Activated CD8-positive, alpha-beta memory T cell treated with anti-CD3 and anti-CD28 coated beads, Interleukin-2, amount 50 U/mL, for 48 hours (primary cell): Measurements from ENCODE around the gene CERT1.

ENCODE experiments used
- DNase-seq: peaks from one replicate; pipeline ENCODE4 v3.0.0-alpha.2; 2020

Gene CERT1

DNA sequence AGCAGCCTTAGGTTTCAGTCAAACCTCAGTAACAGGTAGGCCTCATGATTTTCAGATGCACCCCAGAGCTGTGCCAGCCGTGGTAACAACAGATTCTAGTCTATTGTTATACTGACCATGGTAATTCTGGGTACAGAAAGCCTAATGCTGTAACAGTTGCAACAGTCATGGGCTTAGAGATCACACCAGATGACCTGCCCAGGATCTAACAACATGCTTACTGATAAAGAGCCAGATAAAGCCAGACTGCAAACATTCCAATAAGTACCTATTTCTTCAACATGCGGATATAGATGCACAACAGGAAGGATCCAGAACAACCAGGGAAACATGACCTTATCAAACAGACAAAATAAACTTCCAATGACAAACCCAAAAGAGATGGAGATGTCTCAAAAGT lies 42.8 kb downstream of the CERT1 start:
- no peak for DNase-seq

DNA sequence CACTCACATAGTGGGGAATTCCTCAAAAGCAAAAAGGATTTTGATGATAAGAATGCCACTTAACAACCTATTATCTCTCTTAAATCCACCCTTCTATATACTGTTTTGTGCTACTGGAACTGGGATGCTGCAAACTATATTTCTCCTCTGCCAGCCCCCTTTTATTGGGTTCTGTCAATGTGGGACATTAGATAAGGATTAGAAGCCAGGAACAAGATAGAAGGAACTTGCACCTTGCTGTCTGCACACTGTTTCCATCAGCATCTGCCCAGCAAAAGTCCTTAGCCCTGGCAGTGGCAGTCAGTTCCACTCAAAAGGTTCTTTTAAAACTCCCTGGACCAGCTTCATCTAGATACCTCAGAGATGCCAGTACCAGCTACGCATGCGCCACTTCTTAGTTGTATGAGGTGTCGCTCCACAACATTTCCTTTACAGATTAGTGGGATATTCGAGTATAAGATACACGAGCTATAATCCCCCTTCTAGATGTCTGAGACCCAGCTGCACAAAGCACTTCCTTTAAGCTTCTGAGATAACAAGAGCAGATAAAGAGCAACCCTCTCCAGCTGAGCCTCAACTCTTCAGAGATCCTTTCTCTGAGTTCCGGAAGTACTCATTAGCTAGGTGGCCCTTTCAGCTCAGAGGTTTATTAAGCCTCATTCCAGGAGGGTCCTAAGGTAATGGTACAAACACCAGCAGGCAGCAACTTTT lies 45.3 kb downstream of the CERT1 start:
- DNase-seq = no peak

DNA sequence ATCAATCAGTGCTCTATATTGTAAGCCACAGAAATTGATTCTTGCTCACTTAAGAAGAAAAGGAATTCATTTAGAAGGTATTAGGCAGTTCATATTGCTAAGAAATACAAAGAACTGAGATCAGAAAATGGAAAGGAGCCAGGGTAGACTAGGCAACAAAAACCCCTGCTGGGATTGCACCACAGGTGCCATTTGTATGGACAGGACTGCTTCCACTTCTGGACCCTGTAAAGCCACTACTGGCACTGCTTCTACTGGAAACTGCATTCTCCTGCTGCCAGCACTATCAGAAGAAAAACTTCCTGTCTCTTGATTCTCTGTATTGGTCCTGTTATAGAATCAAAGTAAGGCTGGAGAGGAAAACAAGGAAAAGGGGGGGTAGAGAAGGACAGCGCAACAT lies 45.9 kb downstream of the CERT1 start:
- no peak for DNase-seq

DNA sequence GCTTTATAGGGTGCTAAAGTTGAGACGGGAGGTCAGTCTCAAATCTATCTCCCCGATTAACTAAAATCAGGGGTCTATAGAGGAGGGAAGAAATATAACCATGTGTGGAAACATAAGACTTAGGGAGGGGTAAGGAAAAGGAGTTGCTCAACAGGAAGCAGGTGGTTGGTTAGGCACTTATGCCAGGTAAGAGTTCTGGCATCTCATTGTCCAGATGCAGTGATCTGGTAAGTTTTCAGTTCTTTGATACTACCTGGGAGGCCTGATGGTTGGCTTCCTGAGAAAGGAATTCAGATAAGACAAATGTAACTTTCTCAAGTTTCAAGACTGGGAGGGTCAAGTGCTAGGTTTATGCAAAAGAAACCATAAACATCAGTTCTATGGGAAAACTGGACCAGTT lies 47.7 kb downstream of the CERT1 start:
- DNase-seq = no peak

DNA sequence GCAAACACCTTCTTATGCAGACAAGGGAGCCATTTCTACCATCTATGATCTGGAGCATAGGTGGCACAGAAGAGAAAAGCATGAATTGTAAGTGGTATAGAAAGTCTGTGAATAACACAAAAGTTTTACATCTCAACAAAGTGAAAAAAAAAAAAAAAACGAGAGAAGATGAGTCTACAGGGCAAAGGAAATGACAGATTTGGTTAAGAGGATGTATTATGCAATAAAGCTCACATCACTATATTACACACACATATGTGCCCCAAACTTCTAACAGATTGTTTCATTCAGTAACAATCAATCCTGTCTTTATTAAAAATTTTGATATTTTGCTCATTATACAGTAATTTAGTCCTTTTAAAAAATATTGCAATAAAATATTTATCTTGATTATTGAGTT lies 49.8 kb downstream of the CERT1 start:
- no peak for DNase-seq

DNA sequence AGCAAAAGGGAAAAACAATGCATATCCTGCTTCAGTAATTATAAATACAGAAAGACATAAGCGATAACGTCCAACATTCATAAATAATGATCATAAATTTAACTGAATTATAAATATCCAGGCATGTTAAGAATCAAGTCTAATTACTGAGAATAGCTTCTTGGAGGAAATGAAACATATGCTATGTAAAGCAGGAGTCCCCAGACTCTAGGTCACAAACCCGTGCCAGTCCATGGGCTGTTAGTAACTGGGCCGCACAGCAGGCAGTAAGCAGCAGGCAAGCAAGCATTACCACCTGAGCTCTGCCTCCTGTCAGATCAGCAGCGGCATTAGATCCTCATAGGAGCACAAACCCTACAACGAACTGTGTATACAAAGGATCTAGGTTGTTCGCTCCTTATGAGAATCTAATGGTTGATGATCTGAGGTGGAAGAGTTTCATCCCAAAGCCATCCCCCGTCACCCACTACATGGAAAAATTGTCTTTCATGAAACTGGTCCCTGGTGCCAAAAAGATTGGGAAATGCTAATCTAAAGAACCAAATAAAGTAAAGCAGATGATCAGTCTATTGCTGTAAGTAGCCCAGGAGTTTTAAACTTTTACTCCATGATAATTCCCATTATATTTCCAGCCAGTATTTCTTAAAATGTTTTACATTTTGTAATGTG lies 50.4 kb downstream of the CERT1 start:
- no peak for DNase-seq

DNA sequence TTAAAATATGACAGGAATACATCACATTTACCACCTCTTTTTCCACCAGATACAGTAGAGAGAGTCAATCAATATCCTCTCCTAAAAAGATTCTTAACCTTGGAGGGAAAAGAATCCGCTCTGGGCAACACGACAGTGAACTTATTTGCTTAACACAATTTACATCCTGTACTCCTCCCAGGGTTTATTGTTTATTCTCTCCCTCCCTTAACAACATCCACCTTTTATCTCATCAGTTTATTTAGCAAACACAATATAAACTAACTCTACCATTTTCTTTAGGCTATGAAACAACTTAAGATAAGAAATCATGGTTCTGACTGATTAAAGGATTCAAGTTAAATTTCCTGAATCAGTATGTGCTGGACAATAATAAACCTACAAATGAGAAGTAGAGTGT lies 50.9 kb downstream of the CERT1 start:
- no peak for DNase-seq

DNA sequence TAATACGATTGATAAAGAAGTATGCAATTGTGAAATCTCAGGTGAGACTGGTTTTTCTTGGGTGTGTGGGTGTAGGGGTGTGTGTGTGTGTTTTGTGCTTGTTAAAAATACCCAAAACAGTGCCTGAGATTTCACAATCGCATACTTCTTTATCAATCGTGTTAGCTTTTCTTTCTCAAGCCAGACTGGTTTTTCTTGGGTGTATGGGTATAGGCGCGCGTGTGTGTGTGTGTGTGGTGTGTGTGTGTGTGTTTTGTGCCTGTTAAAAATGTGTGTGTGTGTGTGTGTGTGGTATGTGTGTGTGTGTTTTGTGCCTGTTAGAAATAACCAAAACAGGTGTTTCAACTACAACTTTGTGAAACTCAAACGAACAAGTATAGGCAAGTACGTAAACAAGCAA lies 53.7 kb downstream of the CERT1 start:
- no peak for DNase-seq

DNA sequence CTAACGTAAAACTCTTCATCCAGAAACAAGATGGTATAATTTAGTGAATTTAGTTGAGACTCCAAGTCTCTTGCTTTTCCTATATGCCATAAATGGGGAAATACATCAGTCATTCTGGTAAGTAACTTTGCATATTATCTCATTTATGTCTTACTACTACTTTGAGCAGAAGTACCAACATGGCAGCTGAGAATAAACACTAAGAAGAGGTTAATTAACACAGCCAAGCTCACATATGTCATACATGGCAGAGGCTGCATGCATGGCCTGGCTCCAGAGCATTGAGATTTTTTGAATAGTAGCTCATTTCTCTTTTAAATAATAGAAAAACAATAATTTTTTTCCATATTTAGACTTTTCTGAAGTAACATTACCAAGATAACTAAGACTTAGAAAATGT lies 54.3 kb downstream of the CERT1 start:
- no peak for DNase-seq

DNA sequence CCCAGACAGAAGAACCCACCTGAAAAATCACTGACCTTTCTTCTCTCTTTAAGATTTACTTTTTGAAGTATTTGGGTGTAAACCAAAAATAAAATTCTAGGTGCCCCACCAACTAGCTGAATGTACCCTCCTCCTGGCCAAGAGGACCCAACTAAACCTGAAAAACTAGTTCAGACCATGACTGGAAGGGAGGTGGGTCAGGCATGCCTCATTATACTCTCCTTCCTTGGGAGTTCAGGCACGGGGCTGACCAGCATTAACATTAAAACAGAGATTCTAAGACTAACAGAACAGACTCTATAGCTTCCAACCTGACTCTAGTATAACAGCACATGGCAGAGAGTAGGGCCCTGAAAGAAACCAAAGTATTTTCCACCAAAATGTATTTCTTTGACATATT lies 61.4 kb downstream of the CERT1 start:
- no peak for DNase-seq

DNA sequence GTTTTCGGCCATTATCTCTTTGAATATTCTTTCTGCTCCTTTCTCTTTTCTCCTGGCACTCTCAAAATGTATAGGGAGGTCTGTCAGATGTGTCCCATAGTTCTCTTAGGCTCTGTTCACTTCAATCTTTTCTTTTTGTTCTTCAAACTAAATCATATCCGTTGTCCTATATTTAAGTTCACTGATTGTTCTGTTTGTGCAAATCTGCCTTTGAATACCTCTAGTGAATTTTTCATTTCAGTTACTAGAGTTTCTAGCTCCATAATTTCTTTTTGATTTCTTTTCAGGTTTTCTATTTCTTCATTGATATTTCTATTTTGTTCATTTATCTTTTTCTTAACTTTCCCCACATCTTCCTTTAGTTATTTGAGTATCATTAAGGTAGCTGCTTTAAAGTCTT lies 65.4 kb downstream of the CERT1 start:
- no peak for DNase-seq

DNA sequence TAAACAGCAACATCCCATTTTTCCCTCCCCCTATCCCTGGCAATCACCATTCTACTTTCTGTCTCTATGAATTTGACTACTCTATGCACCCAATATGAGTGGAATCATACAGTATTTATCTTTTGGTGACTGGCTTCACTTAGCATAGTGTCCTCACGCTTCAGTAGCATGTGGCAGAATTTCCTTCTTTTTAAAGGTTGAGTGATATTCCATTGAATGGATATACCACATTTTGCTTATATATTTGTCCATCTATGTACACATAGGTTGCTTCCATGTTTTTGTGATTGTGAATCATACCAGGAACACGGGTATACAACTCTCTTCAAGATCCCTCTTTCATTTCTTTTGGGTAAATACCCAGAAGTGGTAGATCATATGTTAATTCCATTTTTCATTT lies 69.9 kb downstream of the CERT1 start:
- DNase-seq = no peak

DNA sequence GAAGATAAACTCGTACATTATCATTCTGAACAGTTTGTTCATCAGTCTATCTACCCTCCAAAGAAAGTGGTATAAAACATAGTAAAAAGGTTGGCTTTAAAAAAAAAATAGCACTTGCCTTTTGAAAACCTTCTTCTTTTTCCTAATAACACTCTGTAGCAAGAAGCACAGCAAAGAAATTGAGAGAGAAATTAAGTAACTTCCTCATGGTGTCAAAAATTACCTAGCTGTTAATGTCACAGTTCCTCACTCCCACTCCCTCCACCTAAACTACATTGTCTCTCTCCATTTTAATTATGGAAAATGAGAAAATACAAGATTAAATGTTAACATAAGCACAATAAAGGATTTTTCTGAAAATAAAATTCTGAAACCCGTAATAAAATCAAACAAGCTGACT lies 72.2 kb downstream of the CERT1 start:
- DNase-seq = no peak

DNA sequence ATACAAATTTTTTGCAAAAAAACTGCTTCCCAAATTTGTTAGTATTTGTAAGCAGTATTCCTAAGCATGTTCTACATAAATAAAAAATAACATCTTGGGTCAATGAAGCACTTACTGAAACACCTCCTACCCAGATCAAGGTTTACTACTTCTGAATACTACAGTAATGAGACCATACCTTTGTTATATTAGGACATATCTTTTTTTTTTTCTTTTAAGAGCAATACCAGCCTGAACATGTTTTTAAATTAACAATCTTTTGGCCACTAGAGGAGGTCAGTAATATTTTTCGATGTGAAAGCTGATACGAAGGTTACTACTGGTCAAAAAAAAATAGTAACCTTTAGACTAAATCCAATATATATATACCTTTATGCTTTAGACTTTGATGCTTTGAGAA lies 72.7 kb downstream of the CERT1 start:
- DNase-seq = no peak

DNA sequence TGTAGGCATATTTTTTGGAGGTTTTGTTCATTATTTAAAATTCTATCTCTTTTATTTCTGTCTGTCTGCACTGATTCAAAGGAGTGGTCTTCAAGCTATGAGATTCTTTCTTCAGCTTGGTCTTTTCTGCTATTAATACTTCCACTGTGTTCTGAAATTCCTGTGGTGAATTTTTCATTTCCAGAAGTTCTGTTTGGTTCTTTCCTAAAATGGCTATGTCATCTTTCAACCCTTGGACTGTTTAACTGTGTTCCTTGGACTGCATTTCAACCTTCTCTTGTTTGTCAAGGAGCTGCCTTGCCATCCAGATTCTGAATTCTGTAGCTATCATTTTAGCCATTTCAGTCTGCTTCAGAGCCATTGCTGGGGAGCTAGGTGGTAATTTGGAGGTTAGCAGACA lies 76.3 kb downstream of the CERT1 start:
- no peak for DNase-seq

DNA sequence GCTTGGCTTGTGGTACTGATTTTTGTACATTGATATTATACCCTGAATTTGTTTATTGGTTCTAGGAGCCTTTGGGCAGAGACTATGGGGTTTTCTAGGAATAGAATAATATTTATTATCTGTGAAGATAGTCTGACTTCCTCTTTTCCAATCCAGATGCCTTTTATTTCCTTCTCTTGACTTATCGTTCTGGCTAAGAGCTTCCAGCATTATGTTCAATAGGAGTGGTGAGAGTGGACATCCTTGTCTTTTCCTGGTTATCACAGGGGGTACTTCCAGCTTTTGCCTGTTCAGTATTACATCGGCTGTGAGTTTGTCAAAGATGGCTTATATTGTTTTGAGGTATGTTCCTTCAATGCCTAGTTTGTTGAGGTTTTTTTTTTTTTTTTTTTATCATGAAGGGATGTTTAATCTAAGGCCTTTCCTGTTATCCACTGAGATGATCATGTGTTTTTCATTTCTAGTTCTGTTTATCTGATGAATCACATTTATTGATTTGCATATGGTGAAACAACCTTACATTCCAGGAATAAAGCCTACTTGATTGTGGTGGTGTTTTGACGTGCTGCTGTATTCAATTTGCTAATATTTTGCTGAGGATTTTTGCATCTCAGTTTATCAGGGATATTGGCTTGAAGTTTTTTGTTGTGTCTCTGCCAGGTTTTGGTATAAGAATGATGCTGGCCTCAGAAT lies 77.5 kb downstream of the CERT1 start:
- DNase-seq = no peak

DNA sequence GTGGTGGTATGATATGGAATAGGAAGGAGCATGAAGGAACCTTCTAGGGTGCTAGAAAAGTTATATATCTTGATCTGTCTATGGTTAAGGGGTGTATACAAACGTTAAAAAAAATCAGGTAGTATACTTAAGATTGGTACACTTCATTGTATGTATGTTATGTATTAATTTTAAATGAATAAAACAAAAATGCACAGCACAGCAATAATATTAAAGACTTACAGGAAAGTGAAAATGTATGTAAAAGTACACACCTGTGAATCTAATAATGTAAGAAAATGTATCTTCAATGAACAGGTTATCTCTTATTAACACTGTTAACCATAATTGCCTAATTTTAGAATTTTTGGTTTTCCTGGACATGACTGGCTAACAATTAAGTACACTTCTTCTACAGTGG lies 97.2 kb downstream of the CERT1 start:
- no peak for DNase-seq

DNA sequence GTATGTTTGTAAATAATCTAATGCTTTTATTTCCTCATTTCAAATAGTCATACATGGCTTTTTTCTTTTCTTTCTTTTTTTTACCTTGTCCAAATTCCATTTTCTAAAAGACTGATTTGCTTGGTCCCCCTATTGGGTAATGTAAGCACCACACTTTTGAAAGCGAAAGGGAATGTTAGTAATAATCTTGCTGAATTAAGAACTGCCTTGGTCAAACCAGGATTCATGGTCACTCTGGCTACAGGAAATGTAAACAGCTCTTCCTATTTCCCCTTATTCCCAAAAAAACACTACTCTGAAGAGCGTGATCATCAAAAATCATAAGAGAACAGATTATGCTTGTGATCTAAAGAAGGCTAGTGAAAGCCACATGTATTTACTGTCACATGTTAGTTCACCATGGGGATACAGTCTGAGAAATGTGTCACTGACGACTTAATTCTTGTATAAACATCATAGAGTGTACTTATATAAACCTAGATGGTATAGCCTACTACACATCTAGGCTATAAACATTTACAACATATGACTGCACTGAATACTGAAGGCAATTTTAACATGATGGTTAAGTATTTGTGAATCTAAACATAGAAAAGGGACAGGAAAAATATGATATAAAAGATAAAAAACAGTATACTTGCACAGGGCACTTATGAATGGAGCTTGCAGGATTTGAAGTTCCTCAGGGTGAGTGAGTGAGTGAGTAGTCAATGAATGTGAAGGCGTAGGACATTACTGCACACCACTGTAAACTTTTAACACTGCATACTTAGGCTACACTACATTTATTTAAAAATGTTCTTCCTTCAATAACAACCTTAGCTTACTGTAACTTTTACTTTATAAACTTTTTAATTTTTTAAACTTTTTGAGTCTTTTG lies 99.1 kb downstream of the CERT1 start:
- no peak for DNase-seq

DNA sequence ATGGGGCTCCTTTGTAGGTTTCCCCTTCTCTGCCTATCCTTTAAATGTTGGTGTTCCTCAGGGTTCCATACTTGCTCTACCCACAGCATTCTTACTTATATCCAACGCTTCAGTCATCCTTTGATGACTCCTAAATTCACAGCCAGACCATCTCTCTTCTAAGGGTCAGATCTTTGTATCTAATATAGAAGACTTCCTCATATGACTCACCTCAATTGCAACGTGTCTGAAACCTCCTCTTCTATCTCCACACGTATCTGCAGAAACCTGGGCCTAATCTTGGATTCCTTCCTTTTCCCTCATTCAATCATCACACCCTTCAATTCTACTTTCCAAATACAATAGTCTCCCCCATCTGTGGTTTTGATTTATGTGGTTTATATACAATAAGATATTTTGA lies 106.1 kb downstream of the CERT1 start:
- no peak for DNase-seq

DNA sequence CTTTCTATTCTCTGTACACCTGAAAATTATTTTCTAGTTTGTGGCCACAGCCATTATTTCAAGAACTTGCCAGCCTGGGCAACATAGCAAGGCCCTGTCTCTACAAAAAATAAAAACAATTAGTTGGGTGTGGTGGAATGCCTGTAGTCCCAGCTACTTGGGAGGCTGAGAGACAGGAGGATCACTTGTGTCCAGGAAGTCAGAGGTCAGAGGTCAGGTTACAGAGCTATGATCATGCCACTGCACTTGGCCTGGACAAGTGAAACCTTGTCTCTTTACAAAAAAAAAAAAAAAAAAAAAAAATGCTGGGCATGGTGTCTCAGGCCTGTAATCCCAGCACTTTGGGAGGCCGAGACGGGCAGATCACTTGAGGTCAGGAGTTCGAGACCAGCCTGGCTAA lies 116.2 kb downstream of the CERT1 start:
- no peak for DNase-seq

DNA sequence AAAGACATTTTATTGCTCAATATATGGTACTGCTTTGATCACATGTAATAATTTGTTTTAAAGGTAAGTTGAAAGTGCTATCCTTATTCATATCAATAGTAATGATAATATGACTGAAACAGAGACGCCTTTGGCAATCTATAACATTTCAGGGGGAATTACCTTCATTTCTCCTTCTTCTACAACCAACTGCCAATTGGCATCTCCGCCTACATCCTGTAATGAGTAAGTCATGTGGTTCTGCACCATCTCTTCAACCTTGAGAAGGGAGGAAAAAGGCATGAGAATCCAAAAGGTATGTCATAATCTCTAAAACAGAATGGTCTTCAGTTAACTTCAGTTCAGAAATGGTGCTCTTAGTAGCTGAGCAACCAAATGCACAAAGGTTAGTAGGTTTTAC lies 122.0 kb downstream of the CERT1 start:
- no peak for DNase-seq

DNA sequence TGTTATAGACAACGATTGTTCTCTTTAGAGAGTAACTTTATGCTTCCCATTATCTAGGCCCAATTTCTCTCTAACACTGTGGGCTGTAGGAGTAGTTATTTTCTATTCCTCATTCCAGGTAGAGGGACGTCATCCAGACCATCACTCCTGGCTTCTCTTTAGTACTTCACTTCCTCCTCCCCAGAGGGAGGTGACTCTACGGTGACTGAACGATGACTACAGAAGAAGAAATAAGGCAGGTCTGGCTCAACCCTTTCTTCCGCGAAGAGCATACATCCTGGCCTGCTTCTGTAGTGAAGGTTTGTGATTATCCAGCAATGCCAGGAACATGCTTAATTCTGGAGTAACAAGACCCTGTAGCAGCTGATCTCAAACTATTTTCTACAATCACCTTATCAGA lies 123.6 kb downstream of the CERT1 start:
- DNase-seq = no peak

DNA sequence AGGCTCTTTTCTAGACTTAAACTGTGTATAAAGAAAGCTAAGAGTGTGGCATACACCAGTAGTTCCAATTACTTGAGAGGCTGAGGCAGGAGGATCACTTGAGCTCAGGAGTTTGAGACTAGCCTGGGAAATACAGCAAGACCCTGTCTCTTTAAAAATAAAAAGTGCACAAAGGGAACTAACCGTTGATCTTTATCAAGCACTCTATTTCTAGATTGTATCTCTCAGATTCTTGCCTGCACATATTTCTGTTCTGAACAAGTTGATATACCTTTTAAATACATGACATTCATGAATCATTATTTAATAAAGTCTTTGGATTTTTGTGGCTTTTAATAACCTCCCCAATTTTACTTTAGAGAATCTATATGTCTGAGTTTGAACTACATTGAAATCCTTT lies 127.2 kb downstream of the CERT1 start:
- no peak for DNase-seq

DNA sequence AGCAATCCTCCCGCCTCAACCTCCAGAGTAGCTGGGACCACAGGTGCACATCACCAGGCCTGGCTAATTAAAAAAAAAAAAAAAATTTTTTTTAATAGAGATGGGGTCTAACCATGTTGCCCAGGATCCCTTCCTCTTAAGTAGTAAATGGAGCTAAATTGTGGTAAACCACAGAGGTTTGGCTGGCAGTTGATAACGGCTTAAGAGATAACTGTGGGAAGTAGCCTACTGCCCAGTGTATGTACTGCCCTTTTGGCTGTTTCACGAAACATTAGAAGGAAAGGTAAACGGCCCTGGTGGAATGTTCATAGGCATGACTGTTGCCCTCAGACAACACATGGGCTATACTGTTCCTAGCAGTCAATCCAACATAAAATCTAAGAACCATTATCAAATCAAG lies 130.0 kb downstream of the CERT1 start:
- DNase-seq = no peak
